ENCODE results near the gene OCEL1.
A peak's percentile ranks its signal among the peaks of the same experiment; 100 is the strongest.

OCEL1 gene

DNA sequence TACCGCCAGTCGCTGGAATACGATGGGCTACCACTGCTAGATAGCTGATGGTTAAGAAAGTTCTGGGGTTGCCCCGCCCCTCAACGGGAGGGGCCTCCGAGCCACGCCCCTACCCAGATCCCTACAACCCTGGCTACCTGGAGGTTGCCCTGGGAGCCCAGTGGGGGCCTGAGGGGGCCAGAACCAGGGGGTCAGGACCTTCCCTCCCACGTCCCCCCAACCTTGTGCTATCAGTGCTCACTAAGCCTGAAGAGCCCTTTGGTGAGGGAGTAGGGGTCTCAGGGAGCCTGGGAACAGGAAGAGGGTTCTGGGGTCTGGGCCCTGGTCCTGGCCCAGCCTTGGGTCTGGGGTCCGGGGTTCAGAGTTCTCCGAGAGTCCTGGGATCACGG is 8.9 kb downstream of the OCEL1 start:
- Histone ChIP-seq H3K36me3 (ENCODE audit: control insufficient read depth in 2 of 2, insufficient read depth in 1 of 2, low read length in 2 of 2) (peaks cover 18 to 56% of the 10 kb centered on the region in 2 experiments; a peak in 2 of 3 replicates), H3K4me3 (ENCODE audit: low read depth, low read length) (peak overlapping the region; percentile 55), H3K4me1 (ENCODE audit: control insufficient read depth, insufficient read depth, low read length) (peaks cover 11% of the 10 kb centered on the region), H3K9me3 (ENCODE audit: control insufficient read depth, insufficient read depth, low read depth, low read length) (no peaks in the 10 kb centered on the region), H3K27ac (ENCODE audit: extremely low read depth, low read depth, low read length) (peak overlapping the region; percentile 69; the same call in 1 of the 2 replicates)
- TF ChIP-seq, protein P1, sequence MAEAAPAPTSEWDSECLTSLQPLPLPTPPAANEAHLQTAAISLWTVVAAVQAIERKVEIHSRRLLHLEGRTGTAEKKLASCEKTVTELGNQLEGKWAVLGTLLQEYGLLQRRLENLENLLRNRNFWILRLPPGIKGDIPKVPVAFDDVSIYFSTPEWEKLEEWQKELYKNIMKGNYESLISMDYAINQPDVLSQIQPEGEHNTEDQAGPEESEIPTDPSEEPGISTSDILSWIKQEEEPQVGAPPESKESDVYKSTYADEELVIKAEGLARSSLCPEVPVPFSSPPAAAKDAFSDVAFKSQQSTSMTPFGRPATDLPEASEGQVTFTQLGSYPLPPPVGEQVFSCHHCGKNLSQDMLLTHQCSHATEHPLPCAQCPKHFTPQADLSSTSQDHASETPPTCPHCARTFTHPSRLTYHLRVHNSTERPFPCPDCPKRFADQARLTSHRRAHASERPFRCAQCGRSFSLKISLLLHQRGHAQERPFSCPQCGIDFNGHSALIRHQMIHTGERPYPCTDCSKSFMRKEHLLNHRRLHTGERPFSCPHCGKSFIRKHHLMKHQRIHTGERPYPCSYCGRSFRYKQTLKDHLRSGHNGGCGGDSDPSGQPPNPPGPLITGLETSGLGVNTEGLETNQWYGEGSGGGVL (tag by site-specific recombination; IDR thresholded peaks at IDR 0.05): 0 out of 2 replicates have a peak, but pooled peaks have one; percentile 27
- TF ChIP-seq ZBTB8A (tag by site-specific recombination; IDR thresholded peaks at IDR 0.05): no peak
- TF ChIP-seq KLF8 (tag by site-specific recombination; IDR thresholded peaks at IDR 0.05): peak; percentile 39; the same call in 1 of the 2 replicates
- peak; percentile 56 for TF ChIP-seq SP2 (tag by site-specific recombination; IDR thresholded peaks at IDR 0.05)
- TF ChIP-seq BCL11A (tag by site-specific recombination; IDR thresholded peaks at IDR 0.05; ENCODE audit: low read depth): peak; percentile 50; the same call in 1 of the 2 replicates
- TF ChIP-seq ZNF184 (tag by site-specific recombination; IDR thresholded peaks at IDR 0.05): no peak
- TF ChIP-seq KLF9 (tag by site-specific recombination; IDR thresholded peaks at IDR 0.05; ENCODE audit: low read depth): peak; percentile 90
- TF ChIP-seq ZNF529 (tag by site-specific recombination; IDR thresholded peaks at IDR 0.05; ENCODE audit: insufficient replicate concordance): no peak
- TF ChIP-seq KLF16 (tag by site-specific recombination; IDR thresholded peaks at IDR 0.05): peak; percentile 42; the same call in 1 of the 2 replicates
- peak; percentile 9; the same call in 1 of the 2 replicates for TF ChIP-seq KLF1 (tag by site-specific recombination; IDR thresholded peaks at IDR 0.05)
- peak; percentile 87 for TF ChIP-seq GLIS1 (tag by site-specific recombination; IDR thresholded peaks at IDR 0.05)
- TF ChIP-seq, protein P2, sequence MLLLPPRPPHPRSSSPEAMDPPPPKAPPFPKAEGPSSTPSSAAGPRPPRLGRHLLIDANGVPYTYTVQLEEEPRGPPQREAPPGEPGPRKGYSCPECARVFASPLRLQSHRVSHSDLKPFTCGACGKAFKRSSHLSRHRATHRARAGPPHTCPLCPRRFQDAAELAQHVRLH (tag by site-specific recombination; IDR thresholded peaks at IDR 0.05): peak; percentile 71; the same call in 1 of the 2 replicates
- TF ChIP-seq ZNF76 (tag by site-specific recombination; IDR thresholded peaks at IDR 0.05; ENCODE audit: borderline replicate concordance, low read depth): peak; percentile 70
- TF ChIP-seq GLIS2 (tag by site-specific recombination; IDR thresholded peaks at IDR 0.05): peak; percentile 89
- peak; percentile 44; the same call in 1 of the 2 replicates for TF ChIP-seq ZEB2 (tag by site-specific recombination; IDR thresholded peaks at IDR 0.05)
- TF ChIP-seq ZBTB48 (tag by site-specific recombination; IDR thresholded peaks at IDR 0.05): peak; percentile 92
- TF ChIP-seq ZNF776 (tag by site-specific recombination; IDR thresholded peaks at IDR 0.05; ENCODE audit: borderline replicate concordance): no peak
- peak; percentile 78 for TF ChIP-seq ZNF335 (tag by site-specific recombination; conservative IDR thresholded peaks at IDR 0.05)
- TF ChIP-seq ZIC2 (tag by site-specific recombination; IDR thresholded peaks at IDR 0.05): peak; percentile 59
- peak; percentile 75 for TF ChIP-seq SP3 (tag by site-specific recombination; IDR thresholded peaks at IDR 0.05)
- TF ChIP-seq ZBTB7A (tag by site-specific recombination; IDR thresholded peaks at IDR 0.05; ENCODE audit: low read depth): 0 out of 2 replicates have a peak, but pooled peaks have one; percentile 9
- TF ChIP-seq ZNF10 (tag by site-specific recombination; IDR thresholded peaks at IDR 0.05): no peak
- TF ChIP-seq, protein P3, sequence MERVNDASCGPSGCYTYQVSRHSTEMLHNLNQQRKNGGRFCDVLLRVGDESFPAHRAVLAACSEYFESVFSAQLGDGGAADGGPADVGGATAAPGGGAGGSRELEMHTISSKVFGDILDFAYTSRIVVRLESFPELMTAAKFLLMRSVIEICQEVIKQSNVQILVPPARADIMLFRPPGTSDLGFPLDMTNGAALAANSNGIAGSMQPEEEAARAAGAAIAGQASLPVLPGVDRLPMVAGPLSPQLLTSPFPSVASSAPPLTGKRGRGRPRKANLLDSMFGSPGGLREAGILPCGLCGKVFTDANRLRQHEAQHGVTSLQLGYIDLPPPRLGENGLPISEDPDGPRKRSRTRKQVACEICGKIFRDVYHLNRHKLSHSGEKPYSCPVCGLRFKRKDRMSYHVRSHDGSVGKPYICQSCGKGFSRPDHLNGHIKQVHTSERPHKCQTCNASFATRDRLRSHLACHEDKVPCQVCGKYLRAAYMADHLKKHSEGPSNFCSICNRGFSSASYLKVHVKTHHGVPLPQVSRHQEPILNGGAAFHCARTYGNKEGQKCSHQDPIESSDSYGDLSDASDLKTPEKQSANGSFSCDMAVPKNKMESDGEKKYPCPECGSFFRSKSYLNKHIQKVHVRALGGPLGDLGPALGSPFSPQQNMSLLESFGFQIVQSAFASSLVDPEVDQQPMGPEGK (tag by site-specific recombination; IDR thresholded peaks at IDR 0.05): peak; percentile 97
- TF ChIP-seq ZXDB (tag by site-specific recombination; IDR thresholded peaks at IDR 0.05): peak; percentile 26; the same call in 1 of the 2 replicates
- ChIA-PET POLR2A (interaction anchor here (0.5 to 3.5 kb wide), 8 partner anchors 8 to 274 kb away, joined by 3 to 25 read pairs (median 5); partner anchors contain the start of genes BABAM1, OCEL1 and USE1), CTCF (interaction anchor here (0.5 to 1.6 kb wide), 5 partner anchors 14 to 167 kb away, joined by 3 to 5 read pairs (median 3); no protein-coding TSS in a partner anchor)

All from HEK293 (cell line).